Karpas-422 (cell line): Measurements from ENCODE around the gene TMEM135. TPM values are rescaled to one million over a fixed set of nuclear protein-coding genes. Genes with fewer than 3 reads are reported as not detected.
"Not testable (repeated sequence)": the region's sequence is repeated elsewhere in the genome, so short reads cannot be mapped to it uniquely, and the experiment has no call there.

Source experiments
- DNase-seq: peaks from one replicate; pipeline ENCODE4 v3.0.0-alpha.2; 2015
- H2AFZ ChIP-seq: fragments of 200-600 bp; sonication (generic); 2 replicates; pipeline ENCODE4 v1.6.1; 2014; ENCODE audit warnings: antibody characterized with exemption, low read length, mixed read lengths
- H3K27ac ChIP-seq: fragments of 200-600 bp; sonication (generic); 2 replicates; pipeline ENCODE4 v1.5.1; 2014; ENCODE audit warnings: mild to moderate bottlenecking, low read length, moderate library complexity
- H3K27me3 ChIP-seq: fragments of 200-600 bp; sonication (generic); 2 replicates; pipeline ENCODE4 v1.6.1; 2014; ENCODE audit warnings: low read length, mixed read lengths
- H3K36me3 ChIP-seq: fragments of 200-600 bp; sonication (generic); 2 replicates; pipeline ENCODE4 v1.6.1; 2014; ENCODE audit warnings: low read length, mixed read lengths; ENCODE audit not compliant: insufficient read depth
- H3K4me1 ChIP-seq: fragments of 200-600 bp; sonication (generic); 2 replicates; pipeline ENCODE4 v1.6.1; 2014; ENCODE audit warnings: mild to moderate bottlenecking, low read length, mixed read lengths
- H3K4me2 ChIP-seq: fragments of 200-600 bp; sonication (generic); 2 replicates; pipeline ENCODE4 v1.6.1; 2014; ENCODE audit warnings: low read length, low read depth, mild to moderate bottlenecking; ENCODE audit not compliant: poor library complexity, severe bottlenecking
- H3K4me3 ChIP-seq: fragments of 200-600 bp; sonication (generic); 2 replicates; pipeline ENCODE4 v1.5.1; 2014; ENCODE audit warnings: mild to moderate bottlenecking, antibody characterized with exemption, low read length, mixed read lengths
- H3K79me2 ChIP-seq: fragments of 200-600 bp; sonication (generic); 2 replicates; pipeline ENCODE4 v1.6.1; 2014; ENCODE audit warnings: mild to moderate bottlenecking, low read length, mixed read lengths
- H3K9ac ChIP-seq: fragments of 200-600 bp; sonication (generic); 2 replicates; pipeline ENCODE4 v1.6.0; 2014; ENCODE audit warnings: low read length
- H3K9me2 ChIP-seq: fragments of 200-600 bp; sonication (generic), shearing (Covaris generic); replicated peaks from 2 replicates; pipeline ENCODE4 v1.6.0; 2014; ENCODE audit warnings: mild to moderate bottlenecking, low read length, moderate library complexity; ENCODE audit not compliant: insufficient read depth
- H3K9me3 ChIP-seq: fragments of 300-700, 200-600 bp; sonication (generic); 2 replicates; pipeline ENCODE4 v1.6.1; 2014; ENCODE audit warnings: low read length, mixed read lengths
- H4K20me1 ChIP-seq: fragments of 200-600 bp; sonication (generic); 2 replicates; pipeline ENCODE4 v1.6.1; 2014; ENCODE audit warnings: mild to moderate bottlenecking, antibody characterized with exemption, low read length, low read depth; ENCODE audit not compliant: insufficient read depth
- total RNA-seq: library from RNA; depleted of rRNA; stranded (reverse); fragments of >200 nt; shearing (Covaris generic); gene quantifications from 2 replicates; pipeline ENCODE4 v1.2.3, GENCODE V29; 2014; ENCODE audit warnings: low replicate concordance; rRNA removed

Gene TMEM135
- total RNA-seq: 98.9 and 228 TPM in 2 replicates

GRCh38 chr11:87037450-87038234, at the start of gene TMEM135:
TMEM135 (plus strand) TSS chr11:87037934; CDS start chr11:87038046, 112 bp downstream.
- Histone ChIP-seq H3K27ac (peak within 1 kb of the TSS; percentile 84), H3K9me2 (no peaks in the 10 kb centered on the region), H3K4me3 (peak within 1 kb of the TSS; percentile 87), H2AFZ (peak within 1 kb of the TSS; percentile 81), H3K36me3 (peaks cover 33% of the 10 kb centered on the region), H3K9me3 (no peaks in the 10 kb centered on the region), H3K27me3 (no peaks in the 10 kb centered on the region), H3K4me1 (peaks cover 51% of the 10 kb centered on the region), H3K9ac (peak within 1 kb of the TSS; percentile 93), H3K4me2 (peak within 1 kb of the TSS; percentile 85), H4K20me1 (peaks cover 11% of the 10 kb centered on the region; the same call in 1 of the 2 replicates), H3K79me2 (peaks cover 49% of the 10 kb centered on the region)
- peak; percentile 100 for DNase-seq

DNA sequence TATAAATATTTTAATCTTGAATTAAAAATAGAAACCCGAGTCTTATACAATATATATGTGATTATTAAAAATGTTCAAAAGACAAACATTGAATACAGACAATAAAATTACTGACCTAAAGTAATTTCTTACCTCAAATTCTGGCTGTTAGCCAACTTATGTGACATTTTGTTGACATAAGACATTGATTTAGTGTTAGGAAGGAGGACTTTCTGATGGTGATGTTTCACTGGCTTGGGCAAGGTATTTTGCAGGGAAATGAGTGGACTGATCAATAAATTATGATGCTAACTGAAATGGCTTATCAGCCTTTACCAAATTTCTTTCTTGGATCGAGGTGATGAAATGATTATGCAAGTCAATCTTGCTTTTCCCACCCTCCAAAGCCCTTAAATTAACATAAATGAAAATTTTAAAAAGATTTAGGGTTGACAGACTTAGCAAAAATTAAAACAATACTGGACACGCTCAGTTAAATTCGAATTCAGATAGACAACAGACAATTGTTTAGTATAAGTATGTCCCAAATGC, 49.3 kb upstream of the TMEM135 start:
- H3K27ac ChIP-seq: no peak overlapping the region
- no peak for DNase-seq
- no peaks in the 10 kb centered on the region for H4K20me1 ChIP-seq
- no peaks in the 10 kb centered on the region for H3K36me3 ChIP-seq
- no peaks in the 10 kb centered on the region for H3K27me3 ChIP-seq
- no peaks in the 10 kb centered on the region for H3K79me2 ChIP-seq
- H3K9me2 ChIP-seq: no peaks in the 10 kb centered on the region
- H3K9ac ChIP-seq: no peak overlapping the region
- no peak overlapping the region for H3K4me2 ChIP-seq
- no peak overlapping the region for H3K4me3 ChIP-seq
- no peaks in the 10 kb centered on the region for H3K9me3 ChIP-seq
- H3K4me1 ChIP-seq: peaks cover 24% of the 10 kb centered on the region
- no peak overlapping the region for H2AFZ ChIP-seq

GRCh38 chr11:86990031-86990430, 47.7 kb upstream of the TMEM135 start:
- H3K9me2 ChIP-seq: no peaks in the 10 kb centered on the region
- H3K27me3 ChIP-seq: no peaks in the 10 kb centered on the region
- no peak overlapping the region for H3K27ac ChIP-seq
- DNase-seq: no peak
- H3K4me3 ChIP-seq: no peak overlapping the region
- H3K4me2 ChIP-seq: no peak overlapping the region
- no peaks in the 10 kb centered on the region for H3K36me3 ChIP-seq
- H3K79me2 ChIP-seq: no peaks in the 10 kb centered on the region
- H2AFZ ChIP-seq: no peak overlapping the region
- H3K9me3 ChIP-seq: no peaks in the 10 kb centered on the region
- H3K4me1 ChIP-seq: peaks cover 27% of the 10 kb centered on the region
- H4K20me1 ChIP-seq: no peaks in the 10 kb centered on the region
- no peak overlapping the region for H3K9ac ChIP-seq

- no peaks in the 10 kb centered on the region for H3K79me2 ChIP-seq
- H2AFZ ChIP-seq: no peak overlapping the region
- no peak overlapping the region for H3K4me3 ChIP-seq
- H3K9ac ChIP-seq: no peak overlapping the region
- H3K36me3 ChIP-seq: no peaks in the 10 kb centered on the region
- DNase-seq: no peak
- H4K20me1 ChIP-seq: no peaks in the 10 kb centered on the region
- H3K27me3 ChIP-seq: no peaks in the 10 kb centered on the region
- no peak overlapping the region for H3K4me2 ChIP-seq
- no peak overlapping the region for H3K27ac ChIP-seq
- no peaks in the 10 kb centered on the region for H3K9me2 ChIP-seq
- peaks cover 27% of the 10 kb centered on the region for H3K4me1 ChIP-seq
- no peaks in the 10 kb centered on the region for H3K9me3 ChIP-seq
Observed at GRCh38 chr11:86990515-86990914, 47.2 kb upstream of the TMEM135 start.

GRCh38 chr11:86991341-86991740, 46.4 kb upstream of the TMEM135 start:
- Histone ChIP-seq H4K20me1 (no peaks in the 10 kb centered on the region), H3K9ac (no peak overlapping the region), H3K9me3 (no peaks in the 10 kb centered on the region), H3K9me2 (no peaks in the 10 kb centered on the region), H3K4me1 (peaks cover 27% of the 10 kb centered on the region), H3K36me3 (no peaks in the 10 kb centered on the region), H3K79me2 (no peaks in the 10 kb centered on the region), H2AFZ (no peak overlapping the region), H3K27ac (no peak overlapping the region), H3K27me3 (no peaks in the 10 kb centered on the region), H3K4me3 (no peak overlapping the region), H3K4me2 (no peak overlapping the region)
- no peak for DNase-seq

- H3K9ac ChIP-seq, H3K4me3 ChIP-seq: not testable (repeated sequence)
Observed at GRCh38 chr11:86992340-86992739, 45.4 kb upstream of the TMEM135 start.

DNA sequence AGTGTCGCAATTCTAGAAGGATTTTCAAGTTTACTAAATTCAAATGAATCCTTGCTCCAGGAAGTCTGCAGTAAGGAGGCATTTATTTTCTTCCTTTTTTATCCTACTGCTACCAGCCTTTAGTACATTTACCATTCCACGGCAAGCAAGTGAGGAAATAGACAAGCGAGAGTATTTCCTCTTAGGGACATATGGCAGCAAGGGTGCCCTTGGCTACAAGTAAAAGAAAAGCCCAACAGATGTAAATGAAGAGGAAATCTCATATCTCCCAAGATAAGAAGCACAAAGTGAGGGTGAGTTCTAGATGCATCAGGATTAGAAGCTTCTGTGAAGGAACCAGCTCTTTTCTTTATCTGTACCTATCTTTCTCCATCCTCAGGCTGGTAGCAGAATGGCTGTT, 44.7 kb upstream of the TMEM135 start:
- peak overlapping the region; percentile 5; the same call in 1 of the 2 replicates for H2AFZ ChIP-seq
- no peak overlapping the region for H3K4me2 ChIP-seq
- no peaks in the 10 kb centered on the region for H3K9me2 ChIP-seq
- DNase-seq: no peak
- no peak overlapping the region for H3K27ac ChIP-seq
- H3K27me3 ChIP-seq: no peaks in the 10 kb centered on the region
- no peaks in the 10 kb centered on the region for H4K20me1 ChIP-seq
- H3K9me3 ChIP-seq: no peaks in the 10 kb centered on the region
- no peaks in the 10 kb centered on the region for H3K79me2 ChIP-seq
- H3K36me3 ChIP-seq: no peaks in the 10 kb centered on the region
- no peak overlapping the region for H3K9ac ChIP-seq
- no peak overlapping the region for H3K4me3 ChIP-seq
- H3K4me1 ChIP-seq: peaks cover 27% of the 10 kb centered on the region

More at GRCh38 chr11:86992340-86992739, 45.4 kb upstream of the TMEM135 start:
- H3K27ac ChIP-seq, H4K20me1 ChIP-seq, H3K79me2 ChIP-seq, H3K27me3 ChIP-seq, H3K36me3 ChIP-seq, H3K4me2 ChIP-seq, DNase-seq, H2AFZ ChIP-seq, H3K9me2 ChIP-seq, H3K9me3 ChIP-seq: not testable (repeated sequence)
- peaks cover 27% of the 10 kb centered on the region for H3K4me1 ChIP-seq

- Histone ChIP-seq H3K4me2 (no peak overlapping the region), H3K9me3 (no peaks in the 10 kb centered on the region), H3K27me3 (no peaks in the 10 kb centered on the region), H3K4me3 (no peak overlapping the region), H3K9me2 (no peaks in the 10 kb centered on the region), H3K9ac (no peak overlapping the region), H3K79me2 (no peaks in the 10 kb centered on the region), H2AFZ (0 out of 2 replicates have a peak overlapping the region, but pooled peaks have one; percentile 3), H3K4me1 (peaks cover 10% of the 10 kb centered on the region), H3K27ac (no peak overlapping the region), H4K20me1 (no peaks in the 10 kb centered on the region), H3K36me3 (no peaks in the 10 kb centered on the region)
- no peak for DNase-seq
Observed at GRCh38 chr11:86996953-86997570, 40.7 kb upstream of the TMEM135 start.
